ENCODE measurements around the gene EPB41L2.

DNA sequence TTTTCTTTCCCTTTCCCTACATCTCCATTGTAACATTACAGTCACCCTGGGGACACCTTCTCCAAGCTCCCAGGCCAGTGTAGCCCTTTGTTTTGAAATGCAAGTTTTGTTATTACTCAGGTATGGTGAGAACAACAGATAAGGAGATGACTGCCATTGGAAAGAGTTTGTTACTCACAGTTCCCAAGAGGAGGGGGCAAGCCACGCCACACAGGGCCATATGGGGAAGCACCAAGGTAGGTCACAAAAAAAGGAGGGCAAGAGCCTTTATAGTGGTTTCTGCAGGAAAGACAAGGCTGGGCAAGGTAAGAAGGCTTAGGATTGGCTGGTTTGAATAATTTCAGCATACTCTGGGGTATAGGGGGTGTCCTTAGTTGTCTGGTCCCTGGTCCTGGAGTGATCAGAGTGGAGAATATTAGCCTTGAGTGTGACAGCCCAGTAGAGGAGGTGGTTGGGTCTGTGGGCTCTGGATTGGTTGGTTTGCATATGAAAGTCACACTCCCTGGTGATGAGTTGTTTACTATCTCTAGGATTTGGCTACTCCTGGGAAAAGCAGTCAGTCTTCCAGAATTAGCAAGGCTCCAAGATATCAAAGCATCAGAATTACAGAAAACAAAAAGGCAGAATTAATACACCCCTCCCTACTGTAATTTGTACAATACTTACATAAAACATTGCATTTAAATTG is 268.9 kb downstream of the EPB41L2 start:
- no peak for TF ChIP-seq POLR2A (IDR thresholded peaks at IDR 0.05; ENCODE audit: borderline replicate concordance, extremely low read depth, insufficient read depth, insufficient read length)
- TF ChIP-seq, protein P1, sequence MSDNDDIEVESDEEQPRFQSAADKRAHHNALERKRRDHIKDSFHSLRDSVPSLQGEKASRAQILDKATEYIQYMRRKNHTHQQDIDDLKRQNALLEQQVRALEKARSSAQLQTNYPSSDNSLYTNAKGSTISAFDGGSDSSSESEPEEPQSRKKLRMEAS (IDR thresholded peaks at IDR 0.05): no peak
- TF ChIP-seq, protein P2, sequence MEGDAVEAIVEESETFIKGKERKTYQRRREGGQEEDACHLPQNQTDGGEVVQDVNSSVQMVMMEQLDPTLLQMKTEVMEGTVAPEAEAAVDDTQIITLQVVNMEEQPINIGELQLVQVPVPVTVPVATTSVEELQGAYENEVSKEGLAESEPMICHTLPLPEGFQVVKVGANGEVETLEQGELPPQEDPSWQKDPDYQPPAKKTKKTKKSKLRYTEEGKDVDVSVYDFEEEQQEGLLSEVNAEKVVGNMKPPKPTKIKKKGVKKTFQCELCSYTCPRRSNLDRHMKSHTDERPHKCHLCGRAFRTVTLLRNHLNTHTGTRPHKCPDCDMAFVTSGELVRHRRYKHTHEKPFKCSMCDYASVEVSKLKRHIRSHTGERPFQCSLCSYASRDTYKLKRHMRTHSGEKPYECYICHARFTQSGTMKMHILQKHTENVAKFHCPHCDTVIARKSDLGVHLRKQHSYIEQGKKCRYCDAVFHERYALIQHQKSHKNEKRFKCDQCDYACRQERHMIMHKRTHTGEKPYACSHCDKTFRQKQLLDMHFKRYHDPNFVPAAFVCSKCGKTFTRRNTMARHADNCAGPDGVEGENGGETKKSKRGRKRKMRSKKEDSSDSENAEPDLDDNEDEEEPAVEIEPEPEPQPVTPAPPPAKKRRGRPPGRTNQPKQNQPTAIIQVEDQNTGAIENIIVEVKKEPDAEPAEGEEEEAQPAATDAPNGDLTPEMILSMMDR (IDR thresholded peaks at IDR 0.05 in 2 of 3, conservative IDR thresholded peaks at IDR 0.05 in 1 of 3; ENCODE audit: borderline replicate concordance in 1 of 3, insufficient read depth in 1 of 3, low read depth in 2 of 3, low read length in 2 of 3): no peak
- TF ChIP-seq, protein P3, sequence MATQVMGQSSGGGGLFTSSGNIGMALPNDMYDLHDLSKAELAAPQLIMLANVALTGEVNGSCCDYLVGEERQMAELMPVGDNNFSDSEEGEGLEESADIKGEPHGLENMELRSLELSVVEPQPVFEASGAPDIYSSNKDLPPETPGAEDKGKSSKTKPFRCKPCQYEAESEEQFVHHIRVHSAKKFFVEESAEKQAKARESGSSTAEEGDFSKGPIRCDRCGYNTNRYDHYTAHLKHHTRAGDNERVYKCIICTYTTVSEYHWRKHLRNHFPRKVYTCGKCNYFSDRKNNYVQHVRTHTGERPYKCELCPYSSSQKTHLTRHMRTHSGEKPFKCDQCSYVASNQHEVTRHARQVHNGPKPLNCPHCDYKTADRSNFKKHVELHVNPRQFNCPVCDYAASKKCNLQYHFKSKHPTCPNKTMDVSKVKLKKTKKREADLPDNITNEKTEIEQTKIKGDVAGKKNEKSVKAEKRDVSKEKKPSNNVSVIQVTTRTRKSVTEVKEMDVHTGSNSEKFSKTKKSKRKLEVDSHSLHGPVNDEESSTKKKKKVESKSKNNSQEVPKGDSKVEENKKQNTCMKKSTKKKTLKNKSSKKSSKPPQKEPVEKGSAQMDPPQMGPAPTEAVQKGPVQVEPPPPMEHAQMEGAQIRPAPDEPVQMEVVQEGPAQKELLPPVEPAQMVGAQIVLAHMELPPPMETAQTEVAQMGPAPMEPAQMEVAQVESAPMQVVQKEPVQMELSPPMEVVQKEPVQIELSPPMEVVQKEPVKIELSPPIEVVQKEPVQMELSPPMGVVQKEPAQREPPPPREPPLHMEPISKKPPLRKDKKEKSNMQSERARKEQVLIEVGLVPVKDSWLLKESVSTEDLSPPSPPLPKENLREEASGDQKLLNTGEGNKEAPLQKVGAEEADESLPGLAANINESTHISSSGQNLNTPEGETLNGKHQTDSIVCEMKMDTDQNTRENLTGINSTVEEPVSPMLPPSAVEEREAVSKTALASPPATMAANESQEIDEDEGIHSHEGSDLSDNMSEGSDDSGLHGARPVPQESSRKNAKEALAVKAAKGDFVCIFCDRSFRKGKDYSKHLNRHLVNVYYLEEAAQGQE (IDR thresholded peaks at IDR 0.05; ENCODE audit: low read depth): no peak
